Fibroblast of the aortic adventitia (primary cell): Measurements from ENCODE around the gene CEP135. TPM values are rescaled to one million over a fixed set of nuclear protein-coding genes. Genes with fewer than 3 reads are reported as not detected.

Experiments
- DNase-seq: peaks from one replicate; pipeline ENCODE4 v3.0.0-alpha.2; 2010; ENCODE audit warnings: low read depth
- H3K4me3 ChIP-seq: 2 replicates; pipeline ENCODE4 v1.5.1; 2011; ENCODE audit warnings: low read depth, mild to moderate bottlenecking, control low read depth, low read length, moderate library complexity
- total RNA-seq: library from RNA; depleted of rRNA; stranded (reverse); fragments of >200 nt; gene quantifications from 2 replicates; pipeline ENCODE4 v1.2.3, GENCODE V29; 2012; ENCODE audit warnings: low replicate concordance
- TF ChIP-seq, protein P1 (sequence below): IDR thresholded peaks from 2 replicates; pipeline ENCODE4 v1.5.1; 2011; ENCODE audit warnings: mild to moderate bottlenecking, low read length, control low read depth, inconsistent platforms; ENCODE audit not compliant: insufficient read depth

The CEP135 gene, protein sequence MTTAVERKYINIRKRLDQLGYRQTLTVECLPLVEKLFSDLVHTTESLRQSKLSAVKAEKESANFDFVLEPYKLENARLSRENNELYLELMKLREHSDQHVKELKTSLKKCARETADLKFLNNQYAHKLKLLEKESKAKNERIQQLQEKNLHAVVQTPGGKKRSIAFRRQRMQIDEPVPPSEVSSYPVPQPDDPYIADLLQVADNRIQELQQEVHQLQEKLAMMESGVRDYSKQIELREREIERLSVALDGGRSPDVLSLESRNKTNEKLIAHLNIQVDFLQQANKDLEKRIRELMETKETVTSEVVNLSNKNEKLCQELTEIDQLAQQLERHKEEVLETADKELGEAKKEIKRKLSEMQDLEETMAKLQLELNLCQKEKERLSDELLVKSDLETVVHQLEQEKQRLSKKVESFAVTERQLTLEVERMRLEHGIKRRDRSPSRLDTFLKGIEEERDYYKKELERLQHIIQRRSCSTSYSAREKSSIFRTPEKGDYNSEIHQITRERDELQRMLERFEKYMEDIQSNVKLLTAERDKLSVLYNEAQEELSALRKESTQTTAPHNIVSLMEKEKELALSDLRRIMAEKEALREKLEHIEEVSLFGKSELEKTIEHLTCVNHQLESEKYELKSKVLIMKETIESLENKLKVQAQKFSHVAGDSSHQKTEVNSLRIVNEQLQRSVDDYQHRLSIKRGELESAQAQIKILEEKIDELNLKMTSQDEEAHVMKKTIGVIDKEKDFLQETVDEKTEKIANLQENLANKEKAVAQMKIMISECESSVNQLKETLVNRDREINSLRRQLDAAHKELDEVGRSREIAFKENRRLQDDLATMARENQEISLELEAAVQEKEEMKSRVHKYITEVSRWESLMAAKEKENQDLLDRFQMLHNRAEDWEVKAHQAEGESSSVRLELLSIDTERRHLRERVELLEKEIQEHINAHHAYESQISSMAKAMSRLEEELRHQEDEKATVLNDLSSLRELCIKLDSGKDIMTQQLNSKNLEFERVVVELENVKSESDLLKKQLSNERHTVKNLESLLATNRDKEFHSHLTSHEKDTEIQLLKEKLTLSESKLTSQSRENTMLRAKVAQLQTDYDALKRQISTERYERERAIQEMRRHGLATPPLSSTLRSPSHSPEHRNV
- 13.8 and 15.6 TPM in 2 replicates for total RNA-seq

DNA sequence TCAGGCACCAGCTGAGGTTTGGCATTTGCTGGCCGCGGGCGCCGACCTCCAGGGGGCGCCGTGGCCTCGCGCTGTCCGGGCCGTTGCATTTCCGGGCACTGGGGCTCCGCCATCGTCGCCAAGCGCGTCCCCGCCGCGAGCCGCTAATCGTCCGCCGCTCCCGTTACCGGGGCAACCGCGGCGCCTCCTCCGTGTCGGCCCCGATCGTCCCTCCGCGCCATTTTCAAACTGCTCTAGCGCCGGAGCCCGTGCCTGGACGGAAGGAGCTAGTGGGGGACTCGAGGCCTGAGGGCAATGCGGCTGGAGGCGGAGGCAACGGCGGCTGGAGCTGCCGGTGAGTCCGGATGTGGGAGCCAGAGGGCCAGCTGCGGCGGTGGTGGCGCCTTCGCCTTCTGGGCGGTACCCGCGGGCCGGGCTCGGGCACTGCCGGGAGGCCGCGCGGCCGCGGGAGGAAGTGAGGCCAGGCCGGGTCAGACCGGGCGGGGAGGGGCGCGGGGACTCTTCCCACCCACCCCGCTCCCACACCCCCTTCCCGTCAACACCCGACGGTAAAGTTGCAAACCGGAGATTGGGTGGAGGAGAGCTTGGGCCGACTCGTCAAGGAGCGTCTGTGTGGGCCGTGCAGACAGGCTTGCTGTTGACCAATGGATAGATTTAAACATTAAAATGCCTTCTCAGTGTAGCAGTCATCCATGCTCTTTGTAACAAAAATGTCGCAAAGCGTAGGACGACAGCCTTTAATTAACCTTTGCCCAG is at the start of gene CEP135:
Gene CEP135 (plus strand): TSS at position 220 of the 756 bp plus-strand sequence. CDS start 3,186 bp downstream, outside the sequence.
- peak; percentile 88 for DNase-seq
- peak within 1 kb of the TSS; percentile 84 for H3K4me3 ChIP-seq
- TF ChIP-seq, protein P1, sequence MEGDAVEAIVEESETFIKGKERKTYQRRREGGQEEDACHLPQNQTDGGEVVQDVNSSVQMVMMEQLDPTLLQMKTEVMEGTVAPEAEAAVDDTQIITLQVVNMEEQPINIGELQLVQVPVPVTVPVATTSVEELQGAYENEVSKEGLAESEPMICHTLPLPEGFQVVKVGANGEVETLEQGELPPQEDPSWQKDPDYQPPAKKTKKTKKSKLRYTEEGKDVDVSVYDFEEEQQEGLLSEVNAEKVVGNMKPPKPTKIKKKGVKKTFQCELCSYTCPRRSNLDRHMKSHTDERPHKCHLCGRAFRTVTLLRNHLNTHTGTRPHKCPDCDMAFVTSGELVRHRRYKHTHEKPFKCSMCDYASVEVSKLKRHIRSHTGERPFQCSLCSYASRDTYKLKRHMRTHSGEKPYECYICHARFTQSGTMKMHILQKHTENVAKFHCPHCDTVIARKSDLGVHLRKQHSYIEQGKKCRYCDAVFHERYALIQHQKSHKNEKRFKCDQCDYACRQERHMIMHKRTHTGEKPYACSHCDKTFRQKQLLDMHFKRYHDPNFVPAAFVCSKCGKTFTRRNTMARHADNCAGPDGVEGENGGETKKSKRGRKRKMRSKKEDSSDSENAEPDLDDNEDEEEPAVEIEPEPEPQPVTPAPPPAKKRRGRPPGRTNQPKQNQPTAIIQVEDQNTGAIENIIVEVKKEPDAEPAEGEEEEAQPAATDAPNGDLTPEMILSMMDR = peak; percentile 81

DNA sequence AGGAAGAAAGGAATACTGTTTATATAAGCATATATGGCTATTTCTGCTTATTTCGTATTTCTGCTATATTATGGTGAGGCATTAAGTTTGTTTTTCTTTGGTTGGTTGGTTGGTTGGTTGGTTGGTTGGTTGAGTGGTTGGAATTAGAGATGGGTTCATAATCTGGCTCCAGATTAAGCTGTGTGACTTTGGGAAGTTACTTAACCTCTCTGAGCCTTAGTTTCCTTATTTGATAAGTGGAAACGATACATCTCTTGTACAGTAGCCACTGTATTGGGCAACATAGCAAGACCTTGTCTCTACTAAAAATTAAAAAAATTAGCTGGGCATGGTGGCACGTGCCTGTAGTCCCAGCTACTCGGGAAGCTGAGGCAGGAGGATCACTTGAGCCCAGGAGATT is 46.1 kb upstream of the CEP135 start:
- TF ChIP-seq, protein P1 = no peak
- no peak overlapping the region for H3K4me3 ChIP-seq
- no peak for DNase-seq

DNA sequence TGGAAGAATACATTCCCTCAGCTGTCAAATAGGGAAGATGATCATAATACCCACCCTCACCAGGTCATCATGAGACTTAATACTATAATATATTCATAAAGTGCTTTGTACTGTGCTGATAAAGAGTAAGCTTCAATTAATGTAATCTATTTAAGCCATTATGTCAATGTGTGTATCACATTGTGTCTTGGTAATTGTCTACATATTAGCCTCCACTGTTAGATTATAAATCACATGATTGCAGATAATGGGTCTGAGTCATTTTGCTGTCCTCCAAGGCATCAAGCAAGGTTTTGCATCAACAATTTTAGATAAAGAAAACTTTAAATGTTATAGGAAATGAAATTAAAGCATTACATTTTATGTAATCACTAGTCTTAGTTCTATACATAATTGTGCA is 45.2 kb upstream of the CEP135 start:
- TF ChIP-seq, protein P1 = no peak
- DNase-seq = no peak
- H3K4me3 ChIP-seq = no peak overlapping the region

DNA sequence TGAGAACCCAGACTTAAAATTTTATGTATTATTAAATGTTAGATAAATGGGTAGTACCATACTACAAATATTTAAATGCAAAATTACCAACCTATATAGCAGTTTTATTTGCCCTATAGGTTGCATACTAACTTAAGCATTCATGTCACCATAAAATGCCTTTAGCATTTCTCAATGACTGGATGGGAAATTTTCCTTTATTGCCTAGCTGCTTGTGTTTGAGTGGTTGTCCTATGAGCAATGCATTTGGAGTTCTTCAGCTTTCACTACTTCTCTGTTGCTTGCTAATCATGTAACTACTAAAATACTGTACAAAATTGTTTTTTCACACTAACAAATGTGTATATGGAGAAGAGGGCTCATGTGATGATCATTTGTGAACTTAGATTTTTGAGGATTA is 44.2 kb upstream of the CEP135 start:
- TF ChIP-seq, protein P1 = no peak
- no peak for DNase-seq
- no peak overlapping the region for H3K4me3 ChIP-seq

DNA sequence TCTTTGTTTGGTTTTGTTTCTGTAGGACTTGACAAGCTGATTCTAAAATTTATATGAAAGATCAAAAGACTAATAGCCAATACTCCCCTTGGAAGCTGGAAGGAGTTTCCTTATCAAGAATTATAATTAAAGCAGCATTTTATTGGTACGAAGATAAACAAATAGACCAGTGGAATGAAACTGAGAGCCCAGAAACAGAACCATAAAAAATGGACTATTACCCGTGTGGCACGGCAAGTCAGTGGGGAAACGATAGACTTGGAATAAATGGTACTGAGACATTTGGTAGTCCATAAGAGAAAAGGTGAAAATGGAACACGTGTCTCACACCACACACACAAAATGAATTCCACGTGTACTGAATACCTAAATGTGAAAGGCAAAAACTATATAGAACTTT is 42.4 kb upstream of the CEP135 start:
- TF ChIP-seq, protein P1 = no peak
- DNase-seq = no peak
- no peak overlapping the region for H3K4me3 ChIP-seq

DNA sequence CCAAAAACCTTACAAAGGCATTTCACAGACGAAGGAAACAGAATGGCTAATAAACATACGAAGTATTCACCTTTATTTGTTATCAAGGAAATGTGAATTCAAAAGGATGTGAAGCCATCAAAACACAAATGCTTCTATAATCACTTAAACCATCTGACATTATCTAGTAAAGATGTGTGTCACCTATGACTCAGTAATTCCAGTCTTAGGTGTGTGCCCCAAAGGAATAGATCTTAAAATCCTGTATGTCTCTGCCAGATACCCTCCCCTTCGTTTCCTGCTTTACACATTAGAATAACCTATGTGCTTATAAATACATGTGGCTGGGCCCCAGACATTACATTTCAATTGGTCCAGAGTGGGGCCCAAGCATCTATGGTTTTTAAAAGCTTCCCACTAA is 41.8 kb upstream of the CEP135 start:
- H3K4me3 ChIP-seq = no peak overlapping the region
- TF ChIP-seq, protein P1 = no peak
- DNase-seq = peak; percentile 33
